Thoracic aorta (tissue), 2 donors: ENCODE measurements around the gene HOXC13. TPM values are rescaled to one million over a fixed set of nuclear protein-coding genes. Genes with fewer than 3 reads are reported as not detected.
A peak's percentile ranks its signal among the peaks of the same experiment; 100 is the strongest.

Source experiments
- ATAC-seq: fragments of 150-250 bp; one replicate; pipeline ENCODE4 v1.8.0; 2017; ENCODE audit warnings: low read depth; ENCODE audit not compliant: insufficient number of reproducible peaks, low FRiP score
- DNase-seq: peaks from one replicate; pipeline ENCODE4 v3.0.0-alpha.2; 2020; ENCODE audit warnings: low spot score
- H3K27ac ChIP-seq, 2 donors: fragments of 200-600 bp; sonication (generic); 1 replicate in 1 of 2; 2 replicates in 1 of 2; pipeline ENCODE4 v1.5.1; 2016; ENCODE audit warnings: mild to moderate bottlenecking in 2 of 2, moderate library complexity in 2 of 2
- H3K27me3 ChIP-seq: fragments of 200-600 bp; sonication (generic); replicated peaks from 2 replicates; pipeline ENCODE4 v1.6.0; 2016; ENCODE audit warnings: mild to moderate bottlenecking; ENCODE audit not compliant: insufficient read depth
- H3K36me3 ChIP-seq: fragments of 200-600 bp; sonication (generic); one replicate; pipeline ENCODE4 v1.5.1; 2016
- H3K4me1 ChIP-seq, 2 donors: fragments of 200-600 bp; sonication (generic); 1 replicate in 1 of 2; 2 replicates in 1 of 2; pipeline versions ENCODE4 v1.5.1 to v1.6.0; 2016; ENCODE audit warnings: low read depth in 2 of 2, mild to moderate bottlenecking in 1 of 2; ENCODE audit not compliant: control insufficient read depth in 1 of 2
- H3K4me3 ChIP-seq: fragments of 200-600 bp; sonication (generic); 2 replicates; pipeline ENCODE4 v1.5.1; 2016; ENCODE audit warnings: mild to moderate bottlenecking
- H3K9me3 ChIP-seq: fragments of 200-600 bp; sonication (generic); 2 replicates; pipeline ENCODE4 v1.5.1; 2016
- total RNA-seq, 2 donors: library from RNA; depleted of rRNA; stranded (reverse); fragments of >200 nt; gene quantifications; one replicate each; pipeline versions ENCODE4 v1.1.0 to v1.2.3, GENCODE V29; 2016
- TF ChIP-seq, protein P1 (sequence below): fragments of 200-600 bp; sonication (generic); IDR thresholded peaks from one replicate; pipeline ENCODE4 v1.5.1; 2019; ENCODE audit warnings: antibody characterized with exemption

The HOXC13 gene
- total RNA-seq, 2 donors from 2014 or later, result not detected

DNA sequence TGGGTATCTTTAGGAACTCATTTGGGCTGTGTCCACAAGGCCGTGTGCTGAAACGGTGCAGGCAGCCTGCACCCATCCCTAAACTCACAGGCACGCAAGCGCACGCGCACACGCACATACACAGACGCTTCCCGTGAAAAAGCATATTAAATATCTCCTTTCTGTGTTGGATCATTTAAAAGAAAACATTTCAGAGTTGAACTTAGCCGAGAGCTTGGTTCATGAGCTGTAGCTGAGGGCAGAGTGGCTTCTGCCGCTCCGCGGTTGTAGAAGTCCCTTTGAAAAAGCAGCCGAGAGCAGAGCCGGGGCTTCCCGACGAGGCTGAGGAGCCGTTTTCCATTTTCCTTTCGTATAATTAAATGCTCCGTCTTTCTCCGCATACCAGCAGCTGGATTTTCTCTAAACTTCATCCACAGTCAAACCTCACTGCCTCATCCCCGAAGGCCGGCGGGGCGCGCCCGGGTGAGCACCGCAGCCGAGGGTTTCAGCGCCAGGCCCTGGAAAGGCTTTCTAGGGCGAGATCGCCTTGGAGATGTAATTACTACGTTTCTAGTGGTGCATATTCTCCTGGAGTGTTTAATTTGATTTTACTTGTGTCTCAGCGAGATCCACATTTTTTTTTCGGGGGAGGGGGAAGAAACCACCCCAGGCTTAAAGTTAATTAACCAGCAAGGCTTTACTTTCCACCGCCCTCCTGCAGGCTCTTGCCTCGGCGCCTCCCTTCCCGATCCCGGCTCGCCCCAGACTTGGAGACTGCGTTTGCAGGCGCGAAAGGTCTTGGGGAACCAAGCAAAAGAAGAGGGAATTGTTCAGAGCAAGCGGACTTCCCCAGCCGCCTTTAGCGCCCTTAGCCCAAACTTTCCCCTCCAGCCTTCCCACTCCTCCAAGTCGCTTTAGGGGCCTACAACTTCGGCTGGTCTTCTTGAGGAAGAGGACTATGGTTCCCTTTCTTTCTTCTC lies 3.0 kb upstream of the HOXC13 start:
- DNase-seq (no peak), ATAC-seq (no peak)
- Histone ChIP-seq H3K4me1 (peaks cover 0 to 24% of the 10 kb centered on the region in 2 donors), H3K36me3 (no peaks in the 10 kb centered on the region), H3K9me3 (no peaks in the 10 kb centered on the region), H3K27me3 (peaks cover 58% of the 10 kb centered on the region), H3K4me3 (no peak overlapping the region), H3K27ac (no peak overlapping the region)
- TF ChIP-seq, protein P1, sequence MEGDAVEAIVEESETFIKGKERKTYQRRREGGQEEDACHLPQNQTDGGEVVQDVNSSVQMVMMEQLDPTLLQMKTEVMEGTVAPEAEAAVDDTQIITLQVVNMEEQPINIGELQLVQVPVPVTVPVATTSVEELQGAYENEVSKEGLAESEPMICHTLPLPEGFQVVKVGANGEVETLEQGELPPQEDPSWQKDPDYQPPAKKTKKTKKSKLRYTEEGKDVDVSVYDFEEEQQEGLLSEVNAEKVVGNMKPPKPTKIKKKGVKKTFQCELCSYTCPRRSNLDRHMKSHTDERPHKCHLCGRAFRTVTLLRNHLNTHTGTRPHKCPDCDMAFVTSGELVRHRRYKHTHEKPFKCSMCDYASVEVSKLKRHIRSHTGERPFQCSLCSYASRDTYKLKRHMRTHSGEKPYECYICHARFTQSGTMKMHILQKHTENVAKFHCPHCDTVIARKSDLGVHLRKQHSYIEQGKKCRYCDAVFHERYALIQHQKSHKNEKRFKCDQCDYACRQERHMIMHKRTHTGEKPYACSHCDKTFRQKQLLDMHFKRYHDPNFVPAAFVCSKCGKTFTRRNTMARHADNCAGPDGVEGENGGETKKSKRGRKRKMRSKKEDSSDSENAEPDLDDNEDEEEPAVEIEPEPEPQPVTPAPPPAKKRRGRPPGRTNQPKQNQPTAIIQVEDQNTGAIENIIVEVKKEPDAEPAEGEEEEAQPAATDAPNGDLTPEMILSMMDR, result no peak

DNA sequence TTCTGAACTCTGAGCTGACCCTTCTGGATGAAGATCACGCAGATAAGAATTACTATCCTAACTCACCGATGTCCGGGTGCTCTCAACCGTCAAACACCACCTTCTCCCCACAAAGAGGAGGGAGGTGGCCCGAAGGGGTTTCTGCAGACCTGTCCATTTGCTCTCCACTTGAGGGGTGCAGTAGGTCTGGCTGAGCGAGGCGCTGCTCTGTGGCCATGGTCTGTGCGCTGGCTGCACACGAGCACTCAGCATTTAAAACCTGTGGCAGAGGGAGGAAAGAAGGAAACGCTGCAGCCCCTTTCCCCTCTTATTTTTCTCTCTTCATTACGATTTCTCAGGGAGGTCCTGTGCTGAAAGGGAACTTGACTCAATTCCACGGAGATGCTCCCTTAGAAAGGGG lies 1.5 kb upstream of the HOXC13 start:
- ATAC-seq, result no peak

DNA sequence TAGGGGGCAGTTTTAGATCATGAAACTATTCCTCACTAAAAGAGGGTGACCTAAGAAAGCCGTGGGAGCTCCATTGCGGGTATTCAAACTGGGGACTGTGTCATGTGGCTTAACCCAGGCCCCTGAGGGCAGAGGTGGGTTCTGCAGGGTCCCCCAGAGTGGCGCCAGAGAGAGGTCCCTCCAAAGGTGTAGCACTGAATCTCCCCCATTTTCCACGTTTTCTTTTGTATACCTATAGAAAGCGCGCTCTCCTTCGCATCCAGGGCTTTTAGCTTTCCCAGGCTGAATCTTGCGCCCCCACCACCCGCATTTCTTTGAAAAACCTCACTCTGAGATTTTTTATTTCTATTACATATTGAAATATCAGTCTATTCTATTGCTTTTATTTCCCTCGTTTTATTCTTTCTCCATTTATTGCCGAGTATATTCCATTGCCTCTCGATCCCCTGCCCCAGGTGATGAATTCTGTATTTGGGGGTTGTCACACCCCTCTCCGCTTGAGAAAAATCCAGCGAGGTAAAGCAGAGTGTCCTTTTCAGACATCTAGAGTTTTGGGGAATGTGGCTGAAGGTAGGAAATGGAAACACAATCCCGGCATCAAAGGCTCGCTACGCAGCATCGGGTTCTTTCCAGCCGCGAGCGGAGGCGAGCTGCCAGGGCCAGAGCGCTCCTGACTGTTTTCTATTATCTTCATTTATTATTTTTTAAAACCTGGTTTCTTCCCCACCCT lies 870 bp upstream of the HOXC13 start:
- peaks cover 56% of the 10 kb centered on the region for H3K27me3 ChIP-seq

More for the DNA sequence above, 1.5 kb upstream of the HOXC13 start:
- H3K4me1 ChIP-seq, result peaks cover 0 to 24% of the 10 kb centered on the region in 2 donors
- H3K27ac ChIP-seq, result no peak overlapping the region
- H3K9me3 ChIP-seq, result no peaks in the 10 kb centered on the region
- DNase-seq, result no peak
- H3K27me3 ChIP-seq, result peaks cover 57% of the 10 kb centered on the region
- H3K4me3 ChIP-seq, result no peak overlapping the region
- TF ChIP-seq, protein P1, result no peak
- H3K36me3 ChIP-seq, result no peaks in the 10 kb centered on the region

DNA sequence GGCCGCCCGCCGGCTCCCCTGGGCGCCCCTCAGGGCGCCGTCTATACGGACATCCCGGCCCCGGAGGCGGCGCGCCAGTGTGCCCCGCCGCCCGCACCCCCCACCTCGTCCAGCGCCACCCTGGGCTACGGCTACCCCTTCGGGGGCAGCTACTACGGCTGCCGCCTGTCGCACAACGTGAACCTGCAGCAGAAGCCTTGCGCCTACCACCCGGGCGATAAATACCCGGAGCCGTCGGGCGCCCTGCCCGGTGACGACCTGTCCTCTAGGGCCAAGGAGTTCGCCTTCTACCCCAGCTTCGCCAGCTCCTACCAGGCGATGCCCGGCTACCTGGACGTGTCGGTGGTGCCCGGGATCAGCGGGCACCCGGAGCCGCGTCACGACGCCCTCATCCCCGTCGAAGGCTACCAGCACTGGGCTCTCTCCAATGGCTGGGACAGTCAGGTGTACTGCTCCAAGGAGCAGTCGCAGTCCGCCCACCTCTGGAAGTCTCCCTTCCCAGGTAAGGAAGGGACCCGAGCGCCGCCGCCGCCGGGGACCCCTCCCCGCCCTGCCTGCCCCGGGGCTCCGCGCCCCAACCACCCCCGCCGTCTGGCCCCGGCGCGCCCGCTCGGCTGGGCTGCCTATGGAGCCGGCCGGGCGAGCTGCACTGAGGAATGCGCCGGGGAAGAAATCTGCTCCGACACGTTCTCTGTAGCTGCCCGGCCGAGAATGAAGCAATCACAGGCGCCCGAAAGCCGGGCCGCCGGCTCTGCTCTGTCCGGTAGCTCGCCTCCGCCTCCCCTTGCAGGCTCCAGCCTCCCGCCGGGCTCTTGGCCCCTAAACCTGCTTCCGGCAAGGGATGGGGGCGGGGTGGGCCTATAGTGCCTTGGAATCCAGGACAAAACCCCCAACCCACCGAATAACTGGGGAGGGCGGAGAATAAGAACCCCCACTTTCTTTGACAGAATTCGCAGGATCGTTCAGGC lies 794 bp downstream of the HOXC13 start:
- ATAC-seq (no peak), DNase-seq (no peak)
- Histone ChIP-seq H3K4me1 (peaks cover 0 to 24% of the 10 kb centered on the region in 2 donors), H3K27me3 (peaks cover 64% of the 10 kb centered on the region), H3K36me3 (no peaks in the 10 kb centered on the region), H3K9me3 (no peaks in the 10 kb centered on the region), H3K4me3 (no peak overlapping the region), H3K27ac (no peak overlapping the region)
- TF ChIP-seq, protein P1, result no peak

More for the DNA sequence above, 870 bp upstream of the HOXC13 start:
- DNase-seq (no peak), ATAC-seq (no peak)
- Histone ChIP-seq H3K9me3 (no peaks in the 10 kb centered on the region), H3K36me3 (no peaks in the 10 kb centered on the region), H3K4me3 (peak overlapping the region; percentile 37), H3K4me1 (peaks cover 0 to 24% of the 10 kb centered on the region in 2 donors), H3K27ac (peak overlapping the region in 1 of 2 donors; percentile 37)
- TF ChIP-seq, protein P1, result no peak
